ENCODE results near the gene BTF3L4. TPM values are rescaled to one million over a fixed set of nuclear protein-coding genes. Genes with fewer than 3 reads are reported as not detected.

Gene BTF3L4
- total RNA-seq, 1 experiment from 2014 or later: 89.4 TPM

- no peak for TF ChIP-seq OVOL2 (CRISPR knock-in tag; IDR thresholded peaks at IDR 0.05; ENCODE audit: borderline replicate concordance)
- TF ChIP-seq ZNF317 (CRISPR knock-in tag; IDR thresholded peaks at IDR 0.05; ENCODE audit: borderline replicate concordance, low read depth): no peak
- no peak for TF ChIP-seq NR2C2 (CRISPR knock-in tag; IDR thresholded peaks at IDR 0.05)
- no peak for TF ChIP-seq ESRRA (CRISPR knock-in tag; IDR thresholded peaks at IDR 0.05; ENCODE audit: borderline replicate concordance)
- TF ChIP-seq, protein P1, sequence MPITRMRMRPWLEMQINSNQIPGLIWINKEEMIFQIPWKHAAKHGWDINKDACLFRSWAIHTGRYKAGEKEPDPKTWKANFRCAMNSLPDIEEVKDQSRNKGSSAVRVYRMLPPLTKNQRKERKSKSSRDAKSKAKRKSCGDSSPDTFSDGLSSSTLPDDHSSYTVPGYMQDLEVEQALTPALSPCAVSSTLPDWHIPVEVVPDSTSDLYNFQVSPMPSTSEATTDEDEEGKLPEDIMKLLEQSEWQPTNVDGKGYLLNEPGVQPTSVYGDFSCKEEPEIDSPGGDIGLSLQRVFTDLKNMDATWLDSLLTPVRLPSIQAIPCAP (CRISPR knock-in tag; IDR thresholded peaks at IDR 0.05): no peak
- TF ChIP-seq FOXJ3 (CRISPR knock-in tag; IDR thresholded peaks at IDR 0.05; ENCODE audit: borderline replicate concordance): no peak
- TF ChIP-seq, protein P2, sequence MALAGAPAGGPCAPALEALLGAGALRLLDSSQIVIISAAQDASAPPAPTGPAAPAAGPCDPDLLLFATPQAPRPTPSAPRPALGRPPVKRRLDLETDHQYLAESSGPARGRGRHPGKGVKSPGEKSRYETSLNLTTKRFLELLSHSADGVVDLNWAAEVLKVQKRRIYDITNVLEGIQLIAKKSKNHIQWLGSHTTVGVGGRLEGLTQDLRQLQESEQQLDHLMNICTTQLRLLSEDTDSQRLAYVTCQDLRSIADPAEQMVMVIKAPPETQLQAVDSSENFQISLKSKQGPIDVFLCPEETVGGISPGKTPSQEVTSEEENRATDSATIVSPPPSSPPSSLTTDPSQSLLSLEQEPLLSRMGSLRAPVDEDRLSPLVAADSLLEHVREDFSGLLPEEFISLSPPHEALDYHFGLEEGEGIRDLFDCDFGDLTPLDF (CRISPR knock-in tag; IDR thresholded peaks at IDR 0.05): no peak
- TF ChIP-seq, protein P3, sequence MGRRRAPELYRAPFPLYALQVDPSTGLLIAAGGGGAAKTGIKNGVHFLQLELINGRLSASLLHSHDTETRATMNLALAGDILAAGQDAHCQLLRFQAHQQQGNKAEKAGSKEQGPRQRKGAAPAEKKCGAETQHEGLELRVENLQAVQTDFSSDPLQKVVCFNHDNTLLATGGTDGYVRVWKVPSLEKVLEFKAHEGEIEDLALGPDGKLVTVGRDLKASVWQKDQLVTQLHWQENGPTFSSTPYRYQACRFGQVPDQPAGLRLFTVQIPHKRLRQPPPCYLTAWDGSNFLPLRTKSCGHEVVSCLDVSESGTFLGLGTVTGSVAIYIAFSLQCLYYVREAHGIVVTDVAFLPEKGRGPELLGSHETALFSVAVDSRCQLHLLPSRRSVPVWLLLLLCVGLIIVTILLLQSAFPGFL (CRISPR knock-in tag; IDR thresholded peaks at IDR 0.05; ENCODE audit: borderline replicate concordance): 0 out of 2 replicates have a peak, but pooled peaks have one; percentile 23
- TF ChIP-seq ZNF219 (CRISPR knock-in tag; IDR thresholded peaks at IDR 0.05; ENCODE audit: borderline replicate concordance): peak; percentile 55; the same call in 1 of the 2 replicates
- TF ChIP-seq, protein P4, sequence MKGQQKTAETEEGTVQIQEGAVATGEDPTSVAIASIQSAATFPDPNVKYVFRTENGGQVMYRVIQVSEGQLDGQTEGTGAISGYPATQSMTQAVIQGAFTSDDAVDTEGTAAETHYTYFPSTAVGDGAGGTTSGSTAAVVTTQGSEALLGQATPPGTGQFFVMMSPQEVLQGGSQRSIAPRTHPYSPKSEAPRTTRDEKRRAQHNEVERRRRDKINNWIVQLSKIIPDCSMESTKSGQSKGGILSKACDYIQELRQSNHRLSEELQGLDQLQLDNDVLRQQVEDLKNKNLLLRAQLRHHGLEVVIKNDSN (CRISPR knock-in tag; IDR thresholded peaks at IDR 0.05): peak; percentile 89
- no peak for TF ChIP-seq PRRX2 (CRISPR knock-in tag; IDR thresholded peaks at IDR 0.05)
- TF ChIP-seq, protein P5, sequence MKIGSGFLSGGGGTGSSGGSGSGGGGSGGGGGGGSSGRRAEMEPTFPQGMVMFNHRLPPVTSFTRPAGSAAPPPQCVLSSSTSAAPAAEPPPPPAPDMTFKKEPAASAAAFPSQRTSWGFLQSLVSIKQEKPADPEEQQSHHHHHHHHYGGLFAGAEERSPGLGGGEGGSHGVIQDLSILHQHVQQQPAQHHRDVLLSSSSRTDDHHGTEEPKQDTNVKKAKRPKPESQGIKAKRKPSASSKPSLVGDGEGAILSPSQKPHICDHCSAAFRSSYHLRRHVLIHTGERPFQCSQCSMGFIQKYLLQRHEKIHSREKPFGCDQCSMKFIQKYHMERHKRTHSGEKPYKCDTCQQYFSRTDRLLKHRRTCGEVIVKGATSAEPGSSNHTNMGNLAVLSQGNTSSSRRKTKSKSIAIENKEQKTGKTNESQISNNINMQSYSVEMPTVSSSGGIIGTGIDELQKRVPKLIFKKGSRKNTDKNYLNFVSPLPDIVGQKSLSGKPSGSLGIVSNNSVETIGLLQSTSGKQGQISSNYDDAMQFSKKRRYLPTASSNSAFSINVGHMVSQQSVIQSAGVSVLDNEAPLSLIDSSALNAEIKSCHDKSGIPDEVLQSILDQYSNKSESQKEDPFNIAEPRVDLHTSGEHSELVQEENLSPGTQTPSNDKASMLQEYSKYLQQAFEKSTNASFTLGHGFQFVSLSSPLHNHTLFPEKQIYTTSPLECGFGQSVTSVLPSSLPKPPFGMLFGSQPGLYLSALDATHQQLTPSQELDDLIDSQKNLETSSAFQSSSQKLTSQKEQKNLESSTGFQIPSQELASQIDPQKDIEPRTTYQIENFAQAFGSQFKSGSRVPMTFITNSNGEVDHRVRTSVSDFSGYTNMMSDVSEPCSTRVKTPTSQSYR (CRISPR knock-in tag; IDR thresholded peaks at IDR 0.05): peak; percentile 72; the same call in 1 of the 2 replicates
- peak; percentile 91; the same call in 1 of the 2 replicates for TF ChIP-seq MYBL2 (CRISPR knock-in tag; IDR thresholded peaks at IDR 0.05)
- no peak for TF ChIP-seq ERG (CRISPR knock-in tag; IDR thresholded peaks at IDR 0.05)
- TF ChIP-seq ELF4 (CRISPR knock-in tag; IDR thresholded peaks at IDR 0.05; ENCODE audit: low read depth): no peak
- TF ChIP-seq TEAD4 (CRISPR knock-in tag; IDR thresholded peaks at IDR 0.05): no peak
- no peak for TF ChIP-seq NR3C1 (CRISPR knock-in tag; conservative IDR thresholded peaks at IDR 0.05; ENCODE audit: low read depth)
- TF ChIP-seq ETV6 (CRISPR knock-in tag; IDR thresholded peaks at IDR 0.05): no peak; the same call in 1 of the 2 replicates
- TF ChIP-seq, protein P6, sequence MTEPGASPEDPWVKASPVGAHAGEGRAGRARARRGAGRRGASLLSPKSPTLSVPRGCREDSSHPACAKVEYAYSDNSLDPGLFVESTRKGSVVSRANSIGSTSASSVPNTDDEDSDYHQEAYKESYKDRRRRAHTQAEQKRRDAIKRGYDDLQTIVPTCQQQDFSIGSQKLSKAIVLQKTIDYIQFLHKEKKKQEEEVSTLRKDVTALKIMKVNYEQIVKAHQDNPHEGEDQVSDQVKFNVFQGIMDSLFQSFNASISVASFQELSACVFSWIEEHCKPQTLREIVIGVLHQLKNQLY (CRISPR knock-in tag; IDR thresholded peaks at IDR 0.05): no peak
- no peak for TF ChIP-seq CREB1 (CRISPR knock-in tag; IDR thresholded peaks at IDR 0.05)
- no peak for TF ChIP-seq ZNF425 (CRISPR knock-in tag; conservative IDR thresholded peaks at IDR 0.05)
- TF ChIP-seq TCF7 (CRISPR knock-in tag; IDR thresholded peaks at IDR 0.05; ENCODE audit: low read depth): no peak
- no peak for TF ChIP-seq ZNF263 (CRISPR knock-in tag; IDR thresholded peaks at IDR 0.05; ENCODE audit: low read depth)
- no peak for TF ChIP-seq NR1H2 (CRISPR knock-in tag; IDR thresholded peaks at IDR 0.05)
- no peak for TF ChIP-seq JAZF1 (CRISPR knock-in tag; IDR thresholded peaks at IDR 0.05)
- TF ChIP-seq ZNF232 (CRISPR knock-in tag; IDR thresholded peaks at IDR 0.05): no peak
- TF ChIP-seq E2F4 (CRISPR knock-in tag; IDR thresholded peaks at IDR 0.05; ENCODE audit: borderline replicate concordance, low read depth): no peak
Observed at GRCh38 chr1:52056163-52056936, at the start of gene BTF3L4 (continued).
